Left kidney (tissue), 2 donors: Measurements from ENCODE around the gene ASAP2. TPM values are rescaled to one million over a fixed set of nuclear protein-coding genes. Genes with fewer than 3 reads are reported as not detected.

Source experiments
- DNase-seq: peaks from one replicate; pipeline ENCODE4 v3.0.0-alpha.2; 2013
- polyA plus RNA-seq: library from polyadenylated mRNA; unstranded; fragments of 120-200 nt; gene quantifications from one replicate; pipeline ENCODE4 v1.2.1, GENCODE V29; 2013; ENCODE audit not compliant: insufficient read length

ASAP2 gene
- polyA plus RNA-seq, 1 donor: 66.1 TPM

DNA sequence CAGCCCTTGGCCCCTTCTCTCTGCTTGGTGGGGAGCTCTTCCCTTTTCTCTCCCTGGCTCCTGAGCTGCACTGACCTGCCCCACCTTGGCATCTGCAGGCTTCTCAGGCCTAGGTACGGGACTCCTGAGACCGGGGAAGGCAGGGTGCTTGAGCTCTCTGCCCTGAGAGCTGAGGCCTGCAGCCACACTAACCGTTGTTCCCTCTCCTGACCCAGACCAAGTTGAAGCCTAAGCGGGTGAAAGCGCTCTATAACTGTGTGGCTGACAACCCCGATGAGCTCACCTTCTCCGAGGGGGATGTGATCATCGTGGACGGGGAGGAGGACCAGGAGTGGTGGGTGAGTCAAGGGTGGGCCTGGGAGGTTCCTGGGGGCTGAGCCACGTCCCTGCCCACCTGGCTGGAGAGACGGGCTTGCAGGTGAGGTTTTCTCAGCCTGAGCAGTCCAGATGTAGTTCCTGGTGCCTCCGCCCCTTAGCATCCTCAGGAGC lies 194.5 kb downstream of the ASAP2 start:
- DNase-seq: no peak

GRCh38 chr2:9401646-9402371 lies 195.2 kb downstream of the ASAP2 start:
- DNase-seq: no peak

DNA sequence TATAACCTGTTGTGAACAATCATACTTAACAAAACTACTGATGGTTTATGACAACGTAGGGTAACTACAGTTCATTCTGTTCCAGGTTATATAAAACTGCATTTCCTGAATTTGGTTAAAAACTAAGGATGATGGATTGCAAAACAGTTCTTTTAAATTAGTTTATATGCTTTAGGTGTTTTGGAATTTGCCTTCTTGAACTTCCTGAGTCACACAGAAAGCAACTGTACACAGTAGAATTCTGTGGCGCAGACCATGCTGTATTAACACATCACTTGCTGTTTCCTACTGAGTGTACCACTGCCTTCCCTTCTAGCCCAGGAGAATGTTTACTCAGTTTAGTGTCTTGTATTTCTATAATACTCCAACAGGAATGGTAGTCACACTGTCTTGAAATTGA lies 197.3 kb downstream of the ASAP2 start:
- DNase-seq: no peak

- no peak for DNase-seq
Measured at GRCh38 chr2:9404451-9404850, 197.8 kb downstream of the ASAP2 start.

GRCh38 chr2:9405636-9406035 lies 199.0 kb downstream of the ASAP2 start:
- no peak for DNase-seq

- DNase-seq: no peak
Measured at GRCh38 chr2:9406529-9407362, 200.1 kb downstream of the ASAP2 start.

DNA sequence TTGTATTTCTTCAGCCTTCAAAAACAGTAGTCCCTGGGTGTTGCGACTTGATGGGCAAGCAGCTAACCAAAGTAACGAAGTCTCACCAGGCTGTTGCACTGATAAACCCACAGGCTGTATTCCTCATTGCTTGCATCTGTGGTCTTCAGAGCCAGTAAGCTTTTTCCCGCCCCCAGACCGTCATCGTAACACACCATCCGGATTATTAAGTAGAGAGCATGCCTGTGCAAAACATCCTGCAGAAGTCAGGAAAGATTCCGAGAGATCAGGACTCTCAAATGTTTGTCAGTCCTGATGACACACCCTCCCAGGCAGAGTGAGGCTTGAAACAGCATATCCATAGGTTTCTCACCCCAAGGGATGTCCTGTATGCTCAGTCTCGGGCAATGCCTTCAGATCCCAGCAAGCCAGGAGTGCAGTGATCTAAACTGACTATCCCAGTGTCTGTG lies 200.8 kb downstream of the ASAP2 start:
- no peak for DNase-seq

DNA sequence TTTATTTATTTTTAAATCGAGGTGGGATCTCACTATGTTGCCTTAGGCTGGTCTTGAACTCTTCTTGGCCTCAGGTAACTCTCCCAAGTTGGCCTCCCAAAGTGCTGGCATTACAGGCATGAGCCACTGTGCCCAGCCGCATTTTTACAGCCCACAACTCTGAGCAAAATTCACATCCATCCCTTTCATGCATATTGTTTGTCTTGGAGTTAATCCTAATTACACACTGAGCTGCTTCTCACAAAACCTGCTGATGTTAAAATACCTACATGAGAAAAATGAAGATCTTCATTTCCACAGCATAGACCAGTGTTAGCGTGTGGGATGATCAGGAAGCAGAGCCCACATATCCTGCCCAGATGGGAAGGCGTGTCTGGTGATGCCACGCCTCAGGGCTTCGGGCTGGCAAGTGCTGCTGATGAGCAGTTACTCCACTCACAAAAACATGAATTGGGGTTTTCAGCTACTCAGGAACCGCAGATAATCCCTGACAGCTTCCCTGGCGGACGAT lies 202.1 kb downstream of the ASAP2 start:
- DNase-seq: no peak

DNA sequence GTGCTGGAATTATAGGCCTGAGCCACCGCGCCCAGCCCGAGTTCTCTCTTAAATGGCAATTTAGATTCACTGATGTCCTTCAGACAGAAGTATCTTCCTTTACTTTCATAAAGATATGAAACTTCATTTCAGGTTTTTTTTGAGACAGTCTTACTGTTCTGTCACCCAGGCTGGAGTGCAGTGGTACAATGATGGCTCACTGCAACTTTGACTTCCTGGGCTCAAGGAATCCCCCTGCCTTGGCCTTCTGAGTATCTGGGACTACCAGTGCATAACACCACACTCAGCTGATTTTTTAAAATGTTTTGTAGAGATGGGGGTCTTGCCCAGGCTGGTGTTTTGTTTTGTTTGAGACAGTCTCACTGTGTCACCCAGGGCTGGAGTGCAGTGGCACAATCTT lies 203.5 kb downstream of the ASAP2 start:
- no peak for DNase-seq

- no peak for DNase-seq
Measured at GRCh38 chr2:9412781-9413180, 206.2 kb downstream of the ASAP2 start.

DNA sequence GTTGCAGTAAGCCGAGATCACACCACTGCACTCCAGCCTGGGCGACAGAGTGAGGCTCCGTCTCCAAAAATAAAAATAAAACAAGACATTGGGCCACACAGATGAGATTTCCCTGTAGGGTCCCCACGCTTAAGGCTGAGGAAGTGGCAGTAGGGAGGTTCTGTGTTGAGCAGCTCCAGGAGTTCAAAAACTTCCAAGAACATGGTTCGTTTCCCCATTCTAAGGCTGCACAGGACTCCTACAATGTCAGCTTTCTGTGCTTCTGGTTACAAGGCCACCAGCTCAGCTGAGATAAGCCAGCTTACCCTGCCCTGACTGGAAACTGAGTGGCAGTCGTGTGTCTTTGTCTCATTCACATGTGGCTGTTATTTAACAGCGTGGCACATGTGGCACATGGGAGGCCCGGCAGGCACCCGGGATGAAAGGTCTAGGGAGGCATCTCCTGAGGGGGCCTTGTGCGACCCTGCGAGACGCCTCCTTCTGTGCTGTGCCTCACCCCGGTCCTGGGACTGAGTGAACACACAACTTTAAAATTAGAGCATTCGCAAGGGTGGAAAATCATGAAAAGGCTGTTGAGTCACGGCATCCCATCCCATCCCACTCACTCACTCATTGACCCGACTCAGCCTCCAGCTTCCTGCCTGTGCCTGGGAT lies 209.0 kb downstream of the ASAP2 start:
- DNase-seq: no peak

DNA sequence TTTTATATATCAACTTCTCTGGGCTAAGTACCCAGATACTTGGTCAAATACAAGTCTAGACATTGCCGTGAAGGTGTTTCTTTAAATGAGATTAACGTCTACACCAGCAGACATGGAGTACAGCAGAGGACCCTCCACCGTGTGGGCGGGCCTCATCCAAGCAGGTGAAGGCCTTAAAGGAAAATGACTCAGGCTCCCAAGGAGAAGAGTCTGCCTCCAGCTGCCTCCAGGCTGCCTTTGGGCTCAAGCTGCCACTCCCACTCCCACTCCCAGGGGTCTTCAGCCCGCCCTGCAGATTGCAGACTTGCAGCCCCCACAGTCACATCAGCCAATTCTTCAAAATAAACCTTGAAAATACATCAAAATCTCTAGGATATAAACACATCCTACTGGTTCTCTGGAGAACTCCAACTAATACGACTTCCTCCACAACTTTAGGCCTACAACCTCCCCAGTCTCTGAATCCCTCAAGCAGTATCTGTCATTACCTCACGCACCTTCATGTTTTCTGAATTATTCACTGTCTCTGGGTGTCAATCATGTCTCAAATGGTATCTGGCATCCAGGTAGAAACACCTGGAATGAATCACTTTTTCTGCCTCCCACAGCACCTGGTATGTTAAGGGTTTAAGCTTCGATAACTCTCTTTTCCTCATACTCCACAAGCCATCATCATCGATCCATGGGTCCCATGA lies 209.8 kb downstream of the ASAP2 start:
- no peak for DNase-seq

- no peak for DNase-seq
Measured at GRCh38 chr2:9416962-9417316, 210.3 kb downstream of the ASAP2 start.

DNA sequence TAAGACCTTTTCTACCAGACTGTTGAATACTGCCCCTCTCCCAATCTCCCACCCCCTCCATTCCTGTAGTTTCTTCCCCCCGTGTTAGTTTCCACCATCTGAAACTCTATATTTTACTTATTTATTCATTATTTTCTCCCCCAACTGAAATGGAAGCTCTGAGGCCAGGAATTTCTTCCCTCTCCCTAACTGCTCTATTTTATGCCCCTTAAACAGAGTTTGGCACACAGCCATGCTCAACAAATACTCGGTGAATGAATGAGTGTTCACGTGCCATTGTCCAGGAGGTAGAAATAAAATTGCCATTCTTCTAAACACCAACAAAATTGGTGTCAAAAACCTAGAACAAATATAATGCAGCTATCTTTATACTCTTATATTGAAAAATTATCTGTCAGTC lies 211.1 kb downstream of the ASAP2 start:
- peak; percentile 21 for DNase-seq

GRCh38 chr2:9418746-9419145 lies 212.1 kb downstream of the ASAP2 start:
- DNase-seq: no peak

- DNase-seq: no peak
Measured at GRCh38 chr2:9419541-9419940, 212.9 kb downstream of the ASAP2 start.

DNA sequence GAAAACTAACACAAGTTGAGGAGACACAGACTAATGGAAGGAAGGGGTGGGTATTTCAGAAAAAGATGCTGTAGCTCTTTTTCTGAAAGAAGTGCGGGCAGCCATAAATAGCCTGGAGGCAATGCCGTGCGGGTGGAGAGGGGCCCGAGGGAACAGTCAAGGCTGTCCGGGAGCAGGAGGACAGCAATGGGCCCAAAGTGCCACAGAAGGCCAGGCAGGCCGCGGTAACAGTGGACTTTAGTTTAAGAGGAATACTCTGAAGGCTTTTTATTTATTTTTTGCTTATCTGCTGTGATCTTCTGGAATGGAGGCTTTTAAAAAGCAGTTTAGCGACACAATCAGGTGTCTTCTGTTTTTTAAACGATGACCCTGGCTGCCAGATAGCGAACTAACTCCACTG lies 213.9 kb downstream of the ASAP2 start:
- no peak for DNase-seq

DNA sequence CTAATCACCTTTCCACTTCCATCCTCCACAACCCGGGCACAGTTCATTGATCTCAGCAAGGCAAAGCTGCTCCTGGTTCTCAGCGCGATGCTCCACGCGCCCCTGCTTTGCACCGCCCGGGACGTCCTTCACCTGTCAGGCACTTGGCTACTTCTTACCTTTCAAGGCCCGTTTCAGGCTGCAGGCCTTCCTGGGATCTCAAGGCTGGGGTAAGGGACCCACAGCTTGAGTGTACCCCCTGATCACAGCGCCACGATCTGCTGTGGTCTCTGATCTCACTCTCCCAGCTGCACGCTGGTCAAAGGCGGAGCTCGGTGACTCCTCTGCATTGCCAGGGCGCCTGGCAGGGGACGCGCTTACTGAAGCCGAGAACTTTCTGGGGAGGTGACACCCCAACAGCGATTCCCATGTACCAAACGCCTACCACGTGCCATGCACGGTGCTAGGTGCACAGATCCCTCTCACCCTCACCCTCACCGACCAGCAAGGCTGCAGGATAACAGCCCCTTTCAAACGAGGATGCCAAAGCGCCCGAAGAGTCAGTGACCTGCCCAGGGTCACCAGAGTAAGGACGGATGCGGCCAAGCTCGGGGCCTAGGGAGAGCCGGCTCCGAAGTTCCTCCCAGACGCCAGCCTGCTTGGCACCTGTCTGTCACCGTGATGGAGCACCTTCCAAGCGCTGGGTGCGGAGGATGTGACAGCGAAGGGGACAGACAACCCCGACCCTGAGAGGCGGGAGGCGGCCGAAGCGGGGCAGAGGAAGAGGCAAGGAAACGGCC lies 215.9 kb downstream of the ASAP2 start:
- DNase-seq: peak; percentile 19

DNA sequence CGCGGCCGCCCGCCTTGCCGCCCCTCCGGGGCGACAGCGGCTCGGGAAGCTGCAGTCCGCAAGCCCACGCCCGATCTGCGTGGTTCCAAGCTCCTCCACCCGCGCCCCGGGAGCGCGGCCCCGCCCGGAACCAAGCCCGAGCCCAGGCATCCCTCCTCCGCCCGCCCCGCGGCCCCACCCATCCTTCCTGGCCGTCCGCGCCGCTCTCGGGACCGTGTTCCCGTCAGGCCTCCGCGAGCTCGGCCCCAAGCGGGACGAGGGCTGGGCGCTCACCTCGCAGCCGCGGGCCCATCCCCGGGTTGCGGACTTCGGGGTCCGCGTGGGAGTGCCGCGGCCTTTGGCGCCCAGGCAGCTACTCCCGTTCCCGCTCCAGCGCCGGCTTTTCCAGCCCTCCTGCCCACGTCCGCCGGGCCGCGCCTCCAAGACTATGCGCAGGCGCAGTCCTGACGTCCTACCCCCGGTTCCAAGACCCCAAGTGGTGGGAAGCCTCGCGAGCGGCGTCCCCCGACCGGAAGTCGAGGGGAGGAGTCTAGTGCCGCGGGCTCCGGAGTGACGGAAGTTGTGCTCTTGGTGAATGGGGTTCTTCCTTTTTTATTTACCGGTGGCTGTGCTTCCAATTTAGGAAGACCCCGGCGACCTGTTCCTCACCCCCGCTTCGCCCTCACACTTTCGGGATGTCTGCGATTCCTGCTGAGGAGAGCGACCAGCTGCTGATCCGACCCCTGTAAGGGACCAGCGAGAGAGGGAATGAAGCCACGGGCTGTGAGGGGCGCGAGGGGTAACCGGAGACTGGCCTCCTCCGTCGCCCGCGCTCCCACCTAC lies 216.7 kb downstream of the ASAP2 start, which contains the start of the genes CPSF3 and ITGB1BP1:
Gene CPSF3 (plus strand): TSS at position 555 of the 822 bp plus-strand sequence. CDS start 120 bp downstream, at position 675.
Gene ITGB1BP1 (minus strand): TSS at position 429 of the 822 bp plus-strand sequence. CDS start 4,831 bp downstream, outside the sequence.
- DNase-seq: peak; percentile 98

GRCh38 chr2:9423922-9424272 lies 217.3 kb downstream of the ASAP2 start:
- DNase-seq: no peak
